Measurements from ENCODE around the gene MGST3. TPM values are rescaled to one million over a fixed set of nuclear protein-coding genes. Genes with fewer than 3 reads are reported as not detected.
A peak's percentile ranks its signal among the peaks of the same experiment; 100 is the strongest.

The MGST3 gene
- polyA plus RNA-seq, 1 donor (not counting 4 experiments of a cell fraction or from before 2014, with no cell fraction given), result 319 TPM

- no peaks in the 10 kb centered on the region for H4K20me1 ChIP-seq (ENCODE audit: control insufficient read depth, extremely low read depth, insufficient read depth, low read length)
- FAIRE-seq, result no peak
- dilution Hi-C loops (cut with MboI; ENCODE audit: extremely low pct_ligation_motif_present, low sequenced_read_pairs), result no loop called here
Measured at GRCh38 chr1:165686121-165686970, 55.3 kb downstream of the MGST3 start.

GRCh38 chr1:165686971-165687433, 56.0 kb downstream of the MGST3 start:
- Histone ChIP-seq H3K27me3 (ENCODE audit: control insufficient read depth, extremely low read depth, insufficient read depth, low read length) (no peaks in the 10 kb centered on the region), H3K4me2 (ENCODE audit: control insufficient read depth, extremely low read depth, insufficient read depth, low read depth, low read length) (no peak overlapping the region), H4K20me1 (ENCODE audit: control insufficient read depth, extremely low read depth, insufficient read depth, low read length) (no peaks in the 10 kb centered on the region), H3K4me1 (ENCODE audit: control insufficient read depth, extremely low read depth, insufficient read depth, low read length) (no peaks in the 10 kb centered on the region), H3K36me3 (ENCODE audit: control insufficient read depth in 2 of 2, extremely low read depth in 1 of 2, insufficient read depth in 2 of 2, low read length in 2 of 2) (peaks cover 7 to 14% of the 10 kb centered on the region in 2 experiments), H3K9ac (ENCODE audit: control insufficient read depth, extremely low read depth, insufficient read depth, low read length) (no peak overlapping the region), H3K4me3 (ENCODE audit: control insufficient read depth in 2 of 3, extremely low read depth in 1 of 3, insufficient read depth in 2 of 3, low read depth in 1 of 3, low read length in 3 of 3) (no peak overlapping the region), H3K9me3 (ENCODE audit: control insufficient read depth, low read depth, low read length) (no peaks in the 10 kb centered on the region), H2AFZ (ENCODE audit: control insufficient read depth, low read length) (no peak overlapping the region), H3K27ac (ENCODE audit: control insufficient read depth, insufficient read depth, low read length) (no peak overlapping the region), H3K79me2 (ENCODE audit: control insufficient read depth, insufficient read depth, low read length) (peaks cover 53% of the 10 kb centered on the region), H3K9me1 (ENCODE audit: control insufficient read depth, extremely low read depth, insufficient read depth, low read length) (peaks cover 3% of the 10 kb centered on the region)
- dilution Hi-C loops (cut with MboI; ENCODE audit: extremely low pct_ligation_motif_present, low sequenced_read_pairs), result no loop called here
- TF ChIP-seq CTCF (optimal IDR thresholded peaks at IDR 0.05 in 1 of 3, IDR thresholded peaks at IDR 0.05 in 1 of 3, conservative IDR thresholded peaks at IDR 0.05 in 1 of 3; ENCODE audit: extremely low read depth in 1 of 3, insufficient read depth in 2 of 3, low read length in 3 of 3) (no peak), EZH2 (IDR thresholded peaks at IDR 0.05; ENCODE audit: low read length) (no peak)
- no peak for FAIRE-seq
- no peak for DNase-seq (ENCODE audit: low read depth, low spot score)

More at GRCh38 chr1:165686121-165686970, 55.3 kb downstream of the MGST3 start:
- H3K9me1 ChIP-seq (ENCODE audit: control insufficient read depth, extremely low read depth, insufficient read depth, low read length), result peaks cover 3% of the 10 kb centered on the region
- peak in 1 of 3 experiments; percentile 31 for TF ChIP-seq CTCF (optimal IDR thresholded peaks at IDR 0.05 in 1 of 3, IDR thresholded peaks at IDR 0.05 in 1 of 3, conservative IDR thresholded peaks at IDR 0.05 in 1 of 3; ENCODE audit: extremely low read depth in 1 of 3, insufficient read depth in 2 of 3, low read length in 3 of 3)
- no peak for TF ChIP-seq EZH2 (IDR thresholded peaks at IDR 0.05; ENCODE audit: low read length)
- no peak overlapping the region for H3K27ac ChIP-seq (ENCODE audit: control insufficient read depth, insufficient read depth, low read length)
- H3K4me1 ChIP-seq (ENCODE audit: control insufficient read depth, extremely low read depth, insufficient read depth, low read length), result no peaks in the 10 kb centered on the region
- H3K9ac ChIP-seq (ENCODE audit: control insufficient read depth, extremely low read depth, insufficient read depth, low read length), result no peak overlapping the region
- no peak overlapping the region for H2AFZ ChIP-seq (ENCODE audit: control insufficient read depth, low read length)
- no peak overlapping the region for H3K4me2 ChIP-seq (ENCODE audit: control insufficient read depth, extremely low read depth, insufficient read depth, low read depth, low read length)
- no peak for DNase-seq (ENCODE audit: low read depth, low spot score)
- peaks cover 51% of the 10 kb centered on the region for H3K79me2 ChIP-seq (ENCODE audit: control insufficient read depth, insufficient read depth, low read length)
- no peak overlapping the region for H3K4me3 ChIP-seq (ENCODE audit: control insufficient read depth in 2 of 3, extremely low read depth in 1 of 3, insufficient read depth in 2 of 3, low read depth in 1 of 3, low read length in 3 of 3)
- no peaks in the 10 kb centered on the region for H3K9me3 ChIP-seq (ENCODE audit: control insufficient read depth, low read depth, low read length)
- no peaks in the 10 kb centered on the region for H3K27me3 ChIP-seq (ENCODE audit: control insufficient read depth, extremely low read depth, insufficient read depth, low read length)
- H3K36me3 ChIP-seq (ENCODE audit: control insufficient read depth in 2 of 2, extremely low read depth in 1 of 2, insufficient read depth in 2 of 2, low read length in 2 of 2), result peaks cover 7 to 16% of the 10 kb centered on the region in 2 experiments

Data from keratinocyte (primary cell).